ENCODE data around the gene TFDP2. TPM values are rescaled to one million over a fixed set of nuclear protein-coding genes. Genes with fewer than 3 reads are reported as not detected.
"Not testable (repeated sequence)": the region's sequence is repeated elsewhere in the genome, so short reads cannot be mapped to it uniquely, and the experiment has no call there.

TFDP2 gene
- total and polyA plus RNA-seq, 2 donors (not counting 1 experiment from before 2014, with no cell fraction given): 5.5 to 31.7 TPM

DNA sequence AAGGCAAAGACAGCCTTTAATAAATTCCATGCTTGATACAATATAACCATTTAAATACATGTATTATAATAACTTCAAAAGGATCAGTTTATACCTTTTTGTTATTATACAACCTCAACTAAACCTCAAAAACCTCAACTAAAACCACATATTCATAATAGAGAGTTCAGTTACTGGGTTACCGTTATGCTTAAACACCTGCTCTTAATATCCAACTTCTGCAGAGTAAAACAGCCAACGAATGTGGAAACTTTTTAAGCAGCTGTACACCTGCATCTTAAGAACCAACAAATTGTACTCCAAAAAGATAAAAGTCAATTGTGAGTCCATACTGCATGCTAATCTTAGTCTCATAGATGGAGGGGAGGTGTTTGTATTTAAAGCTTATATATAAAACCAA is 53.5 kb downstream of the TFDP2 start:
- intact Hi-C loops (cut with micrococcal nuclease): no loop called here
- ATAC-seq (ENCODE audit: low read depth): no peak
- no peak overlapping the region for H3K9ac ChIP-seq (ENCODE audit: low read length)
- ChIA-PET POLR2A (no interaction called here), CTCF (no interaction called here)
- no peaks in the 10 kb centered on the region for H3K4me1 ChIP-seq (ENCODE audit: control insufficient read depth in 2 of 2, insufficient read depth in 2 of 2, low read length in 2 of 2)
- H3K27ac Mint-ChIP-seq: no peak overlapping the region
- no peak overlapping the region for H2AFZ ChIP-seq (ENCODE audit: insufficient read depth, low read depth, low read length, poor library complexity, severe bottlenecking)
- H3K4me3 ChIP-seq (ENCODE audit: control extremely low read depth in 1 of 5, extremely low read depth in 1 of 5, insufficient read depth in 1 of 5, low read depth in 2 of 5, low read length in 4 of 5): no peak overlapping the region
- no peaks in the 10 kb centered on the region for H3K27me3 Mint-ChIP-seq
- H3K4me1 Mint-ChIP-seq: peaks cover 2% of the 10 kb centered on the region
- H3K4me3 Mint-ChIP-seq: no peak overlapping the region
- H3K9me3 ChIP-seq (ENCODE audit: control extremely low read depth in 1 of 3, control insufficient read depth in 2 of 3, insufficient read depth in 1 of 3, low read length in 2 of 3): no peaks in the 10 kb centered on the region
- no peaks in the 10 kb centered on the region for H3K9me3 Mint-ChIP-seq (ENCODE audit: insufficient read depth)
- no CpG with 5 or more reads among the region's 2 CpGs for WGBS (ENCODE audit: insufficient coverage)
- no peaks in the 10 kb centered on the region for H3K36me3 ChIP-seq (replicated peaks in 1 of 2; ENCODE audit: control extremely low read depth in 1 of 2, control insufficient read depth in 1 of 2, extremely low read depth in 1 of 2, insufficient read depth in 2 of 2, low read length in 1 of 2)
- TF ChIP-seq, protein P1, sequence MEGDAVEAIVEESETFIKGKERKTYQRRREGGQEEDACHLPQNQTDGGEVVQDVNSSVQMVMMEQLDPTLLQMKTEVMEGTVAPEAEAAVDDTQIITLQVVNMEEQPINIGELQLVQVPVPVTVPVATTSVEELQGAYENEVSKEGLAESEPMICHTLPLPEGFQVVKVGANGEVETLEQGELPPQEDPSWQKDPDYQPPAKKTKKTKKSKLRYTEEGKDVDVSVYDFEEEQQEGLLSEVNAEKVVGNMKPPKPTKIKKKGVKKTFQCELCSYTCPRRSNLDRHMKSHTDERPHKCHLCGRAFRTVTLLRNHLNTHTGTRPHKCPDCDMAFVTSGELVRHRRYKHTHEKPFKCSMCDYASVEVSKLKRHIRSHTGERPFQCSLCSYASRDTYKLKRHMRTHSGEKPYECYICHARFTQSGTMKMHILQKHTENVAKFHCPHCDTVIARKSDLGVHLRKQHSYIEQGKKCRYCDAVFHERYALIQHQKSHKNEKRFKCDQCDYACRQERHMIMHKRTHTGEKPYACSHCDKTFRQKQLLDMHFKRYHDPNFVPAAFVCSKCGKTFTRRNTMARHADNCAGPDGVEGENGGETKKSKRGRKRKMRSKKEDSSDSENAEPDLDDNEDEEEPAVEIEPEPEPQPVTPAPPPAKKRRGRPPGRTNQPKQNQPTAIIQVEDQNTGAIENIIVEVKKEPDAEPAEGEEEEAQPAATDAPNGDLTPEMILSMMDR (IDR thresholded peaks at IDR 0.05): no peak
- no peak for TF ChIP-seq EZH2 (IDR thresholded peaks at IDR 0.05; ENCODE audit: borderline replicate concordance, insufficient read depth, low read depth, low read length, poor library complexity, severe bottlenecking)
- no peak for DNase-seq
- H3K27ac ChIP-seq (ENCODE audit: low read length in 2 of 2): no peak overlapping the region
- no peak overlapping the region for H3K4me2 ChIP-seq (replicated peaks; ENCODE audit: low read depth, low read length, poor library complexity, severe bottlenecking)
- H4K20me1 ChIP-seq (ENCODE audit: control insufficient read depth, insufficient read depth, low read length, poor library complexity, severe bottlenecking): no peaks in the 10 kb centered on the region
- no peaks in the 10 kb centered on the region for H3K27me3 ChIP-seq (replicated peaks in 1 of 4; ENCODE audit: control extremely low read depth in 1 of 4, control insufficient read depth in 3 of 4, insufficient read depth in 4 of 4, low read length in 3 of 4)
- no peaks in the 10 kb centered on the region for H3K79me2 ChIP-seq (ENCODE audit: control insufficient read depth, insufficient read depth, low read length)

DNA sequence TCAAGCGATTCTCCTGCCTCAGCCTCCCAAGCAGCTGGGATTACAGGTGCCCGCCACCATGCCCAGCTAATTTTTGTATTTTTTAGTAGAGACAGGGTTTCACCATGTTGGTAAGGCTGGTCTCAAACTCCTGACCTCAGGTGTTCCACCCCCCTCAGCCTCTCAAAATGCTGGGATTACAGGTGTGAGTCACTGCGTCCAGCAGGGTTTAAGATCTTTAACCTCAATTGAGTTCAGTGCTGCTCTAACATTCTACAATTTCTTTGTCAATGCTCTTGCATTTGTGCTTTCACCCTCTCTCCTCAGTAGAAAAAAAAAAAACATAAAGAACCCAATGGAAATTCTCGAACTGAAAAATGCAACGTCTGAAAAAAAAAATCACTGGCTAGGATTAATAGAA is 60.4 kb downstream of the TFDP2 start:
- H3K79me2 ChIP-seq (ENCODE audit: control insufficient read depth, insufficient read depth, low read length); H3K4me1 Mint-ChIP-seq; H3K9me3 Mint-ChIP-seq (ENCODE audit: insufficient read depth); DNase-seq; H3K27me3 Mint-ChIP-seq; H3K4me3 ChIP-seq (ENCODE audit: control extremely low read depth in 1 of 5, extremely low read depth in 1 of 5, insufficient read depth in 1 of 5, low read depth in 2 of 5, low read length in 4 of 5); H3K27ac ChIP-seq (ENCODE audit: low read length in 2 of 2); H3K9me3 ChIP-seq (ENCODE audit: control extremely low read depth in 1 of 3, control insufficient read depth in 2 of 3, insufficient read depth in 1 of 3, low read length in 2 of 3); CTCF ChIA-PET; H3K27ac Mint-ChIP-seq; H3K4me2 ChIP-seq (replicated peaks; ENCODE audit: low read depth, low read length, poor library complexity, severe bottlenecking); ATAC-seq (ENCODE audit: low read depth); H4K20me1 ChIP-seq (ENCODE audit: control insufficient read depth, insufficient read depth, low read length, poor library complexity, severe bottlenecking); H3K4me1 ChIP-seq (ENCODE audit: control insufficient read depth in 2 of 2, insufficient read depth in 2 of 2, low read length in 2 of 2); H3K36me3 ChIP-seq (replicated peaks in 1 of 2; ENCODE audit: control extremely low read depth in 1 of 2, control insufficient read depth in 1 of 2, extremely low read depth in 1 of 2, insufficient read depth in 2 of 2, low read length in 1 of 2); H2AFZ ChIP-seq (ENCODE audit: insufficient read depth, low read depth, low read length, poor library complexity, severe bottlenecking); intact Hi-C loops (cut with micrococcal nuclease); H3K9ac ChIP-seq (ENCODE audit: low read length); H3K4me3 Mint-ChIP-seq; H3K27me3 ChIP-seq (replicated peaks in 1 of 4; ENCODE audit: control extremely low read depth in 1 of 4, control insufficient read depth in 3 of 4, insufficient read depth in 4 of 4, low read length in 3 of 4): not testable (repeated sequence)
- POLR2A ChIA-PET: interaction anchor here (0.6 kb wide), 1 partner anchor 291 kb away, joined by 3 read pairs; no protein-coding TSS in a partner anchor
- 100% methylated on average over 2 of the region's 5 CpGs for WGBS (ENCODE audit: insufficient coverage)
